NCI-H460 (cell line): ENCODE data around the gene RASGRF2. TPM values are rescaled to one million over a fixed set of nuclear protein-coding genes. Genes with fewer than 3 reads are reported as not detected.
A peak's percentile ranks its signal among the peaks of the same experiment; 100 is the strongest.

ENCODE experiments used
- DNase-seq: peaks from one replicate; pipeline ENCODE4 v3.0.0-alpha.2; 2016; ENCODE audit warnings: low read depth; ENCODE audit errors: extremely low read depth
- total RNA-seq: library from RNA; depleted of rRNA; stranded (reverse); fragments of >200 nt; shearing (Covaris generic); gene quantifications from 2 replicates; pipeline ENCODE4 v1.2.3, GENCODE V29; 2014

The RASGRF2 gene
- total RNA-seq, 1 experiment from 2014 or later, result 0.37 TPM

DNA sequence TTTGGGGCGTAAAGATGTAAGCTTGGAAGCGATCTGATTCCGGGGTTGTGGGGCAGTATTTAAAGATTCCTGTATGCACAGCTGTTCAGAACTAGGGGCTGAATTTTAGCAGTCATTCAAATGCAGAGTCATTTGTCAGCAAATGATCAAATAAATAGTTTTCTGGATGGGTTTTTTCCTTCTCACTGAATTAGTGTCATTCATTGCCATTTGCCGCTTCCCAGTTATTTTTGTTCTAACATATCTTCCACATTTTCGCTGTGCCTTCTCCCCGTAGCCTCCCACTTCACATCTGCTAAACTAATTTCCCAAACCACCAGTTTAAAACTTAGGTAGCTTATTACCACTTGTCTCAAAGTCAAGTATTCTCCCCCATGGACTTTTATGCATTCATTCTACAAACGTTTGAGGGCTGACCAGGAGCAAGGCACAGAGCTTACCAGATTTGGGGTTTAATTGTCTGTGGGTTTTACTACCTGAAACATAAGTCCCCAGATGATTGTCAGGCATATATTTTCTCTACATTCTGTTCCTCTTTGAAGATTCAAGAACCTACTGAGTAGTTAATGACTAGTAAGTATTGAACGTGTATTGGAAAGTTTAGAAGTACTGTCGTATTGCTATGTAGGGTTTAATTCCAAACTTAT, 231.7 kb downstream of the RASGRF2 start:
- DNase-seq, result no peak

DNA sequence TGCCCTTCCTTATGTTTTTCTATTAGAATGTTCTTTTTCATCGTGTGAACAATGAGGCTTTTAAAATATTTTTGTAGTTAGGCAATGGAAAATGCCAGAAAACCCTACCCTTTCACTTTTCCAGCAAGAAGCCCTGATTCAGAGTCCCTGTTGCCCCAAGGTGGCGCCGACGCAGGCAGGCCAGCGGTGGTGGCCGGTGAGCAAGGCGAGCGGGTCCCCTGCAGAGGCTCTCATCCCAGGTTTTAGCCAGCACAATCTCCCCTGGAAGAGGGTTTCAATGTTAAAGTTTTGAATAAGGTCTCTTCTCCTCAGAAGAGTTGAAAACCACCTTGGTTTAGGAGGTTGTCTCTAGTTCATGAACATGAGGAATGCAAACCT, 232.2 kb downstream of the RASGRF2 start:
- no peak for DNase-seq

DNA sequence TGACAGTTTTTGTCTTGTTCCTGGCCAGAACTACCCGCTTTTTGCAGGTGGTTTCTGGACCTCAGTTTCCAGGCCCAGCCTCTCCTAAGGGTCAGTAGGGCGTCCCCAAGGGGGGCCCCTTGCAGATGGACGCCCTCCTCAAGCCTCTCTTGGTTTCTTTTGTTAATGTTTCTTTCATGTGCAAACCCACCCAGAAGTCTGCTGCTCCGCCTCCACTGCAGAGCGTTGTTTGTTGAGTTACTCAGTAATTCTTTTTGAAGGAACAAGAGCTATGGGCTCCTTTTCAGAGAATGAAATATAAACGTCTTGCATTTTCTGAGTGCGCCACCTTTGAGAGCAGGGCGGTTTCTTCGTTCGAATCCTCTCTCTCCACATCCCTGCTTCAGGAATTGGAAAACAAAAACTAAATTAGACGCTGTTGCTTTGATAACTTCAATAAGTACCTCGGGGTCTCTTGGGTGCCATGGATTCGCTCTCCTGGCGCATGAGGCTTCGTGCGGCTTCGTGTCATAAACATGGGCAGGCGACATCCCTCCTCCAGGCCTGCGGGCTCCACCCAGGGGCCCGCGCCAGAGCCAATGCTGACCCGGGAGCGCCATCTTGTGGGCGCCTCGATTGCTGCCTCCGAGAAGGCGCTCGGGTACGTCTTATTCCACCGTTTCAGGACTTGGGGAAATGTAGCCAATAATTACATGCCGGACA, 234.6 kb downstream of the RASGRF2 start:
- peak; percentile 78 for DNase-seq

DNA sequence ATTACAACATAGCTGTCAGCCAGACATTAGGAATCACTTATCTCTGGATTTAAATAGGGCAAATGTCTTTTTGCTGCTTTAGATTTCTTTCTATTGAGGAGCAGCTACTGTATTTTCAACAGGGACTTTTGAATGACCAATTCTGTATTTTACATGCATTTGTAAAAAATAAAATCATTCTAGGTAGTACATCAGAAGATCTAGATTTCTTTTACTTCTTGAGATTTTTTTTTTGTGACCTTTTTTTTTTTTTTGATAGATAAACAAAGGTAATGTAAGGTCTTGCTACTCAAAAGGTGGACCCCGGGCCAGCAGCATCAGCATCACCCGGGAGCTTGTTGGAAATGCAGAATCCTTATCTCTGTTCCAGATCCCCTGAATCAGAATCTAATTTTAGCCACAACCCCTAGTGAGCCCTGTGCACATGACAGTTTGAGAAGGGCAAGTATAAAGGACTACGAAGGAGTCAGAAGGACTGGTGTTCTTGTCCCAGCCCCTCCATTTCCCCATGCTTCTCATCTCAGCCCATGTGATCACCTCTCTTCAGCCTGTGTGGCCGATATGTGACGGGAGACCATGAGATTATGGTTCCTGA, 235.3 kb downstream of the RASGRF2 start:
- DNase-seq, result no peak

DNA sequence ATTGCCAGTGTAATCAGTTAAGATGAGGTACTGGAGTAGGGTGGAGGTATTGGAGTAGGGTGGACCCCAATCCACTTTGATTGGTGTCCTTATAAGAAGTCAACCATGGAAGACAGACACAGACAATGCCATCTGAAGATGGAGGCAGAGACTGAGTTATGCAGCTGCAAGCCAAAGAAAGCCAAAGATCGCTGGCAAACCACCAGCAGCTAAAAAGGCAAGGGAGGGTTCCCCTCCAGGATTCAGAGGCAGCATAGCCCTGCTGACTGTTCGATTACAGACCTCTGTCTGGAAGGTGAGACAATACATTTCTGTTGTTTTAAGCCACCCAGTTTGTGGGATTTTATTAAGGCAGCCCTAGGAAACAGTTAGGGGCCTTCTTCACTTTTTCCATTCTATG, 242.5 kb downstream of the RASGRF2 start:
- DNase-seq, result no peak

DNA sequence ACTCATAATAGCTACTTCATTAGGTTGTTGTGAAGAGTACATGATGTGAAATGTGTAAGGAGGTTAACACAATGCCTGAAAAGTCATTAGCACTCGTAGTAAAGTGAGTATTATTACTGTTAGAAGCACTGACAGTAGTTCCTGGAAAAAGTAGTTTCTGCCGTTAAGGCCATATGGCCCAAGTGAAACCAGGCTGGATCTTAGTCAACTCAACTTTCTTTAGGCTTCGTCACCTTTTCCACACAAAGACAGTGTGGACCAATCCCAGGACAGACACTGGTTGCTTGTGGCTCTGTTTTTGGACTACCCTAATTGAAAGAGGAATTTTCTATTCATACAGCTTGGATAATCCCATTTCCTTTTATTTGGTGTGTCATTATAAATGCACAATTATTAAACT, 243.6 kb downstream of the RASGRF2 start:
- no peak for DNase-seq

DNA sequence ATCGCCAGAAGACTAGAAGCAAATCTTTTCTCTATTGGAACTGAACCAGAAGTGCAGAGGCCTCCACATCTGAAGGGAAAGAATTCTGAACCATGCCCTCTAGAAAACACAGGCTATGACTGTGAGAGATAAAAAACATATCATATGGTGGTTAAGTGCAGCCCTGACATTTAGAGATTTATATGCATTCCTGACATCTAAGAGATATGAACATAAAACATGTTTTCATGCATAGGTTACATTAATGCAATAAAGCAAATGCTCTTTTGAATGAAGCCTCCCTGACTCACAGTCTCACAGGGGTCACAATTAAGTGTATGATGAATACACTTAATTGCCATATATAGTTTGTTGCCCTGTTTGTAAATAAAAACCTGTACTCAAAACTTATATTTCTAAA, 244.0 kb downstream of the RASGRF2 start:
- DNase-seq, result no peak

DNA sequence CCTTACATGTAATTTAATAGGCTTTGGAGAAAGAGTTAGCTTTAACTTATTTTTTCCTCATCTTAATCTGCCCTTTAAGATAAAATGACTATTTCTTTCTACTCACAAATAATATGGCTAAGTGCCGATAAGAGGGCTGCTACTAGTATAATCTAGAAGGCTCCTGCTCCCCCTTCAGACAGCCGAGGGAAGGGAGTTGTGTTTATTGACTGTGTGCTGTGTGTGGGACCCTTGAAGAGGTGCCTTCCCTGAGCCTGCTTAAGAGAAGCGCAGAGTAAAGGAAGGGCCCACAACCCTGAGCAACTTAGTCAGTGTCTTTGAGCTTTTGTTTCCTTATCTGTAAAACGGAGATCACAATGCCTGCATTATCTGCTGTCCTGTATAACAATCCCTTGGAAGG, 244.9 kb downstream of the RASGRF2 start:
- no peak for DNase-seq

DNA sequence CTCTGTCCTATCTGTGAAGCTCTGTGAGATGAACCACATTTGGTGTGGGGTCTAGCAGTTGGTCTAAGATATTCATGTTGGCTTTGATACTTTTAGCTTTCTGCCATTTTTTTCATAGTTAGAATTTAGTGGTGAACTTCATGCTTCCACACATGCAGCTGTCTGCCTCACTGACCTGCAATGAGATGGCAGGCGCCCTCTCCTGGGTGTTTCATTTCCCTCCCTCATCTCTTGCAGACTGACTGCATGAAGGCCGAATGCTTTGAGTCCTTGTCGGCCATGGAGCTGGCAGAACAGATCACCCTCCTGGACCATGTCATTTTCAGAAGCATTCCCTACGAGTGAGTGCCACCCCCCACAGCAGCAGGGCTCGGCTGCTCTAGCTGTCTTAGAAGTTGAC, 246.8 kb downstream of the RASGRF2 start:
- DNase-seq, result peak; percentile 7

DNA sequence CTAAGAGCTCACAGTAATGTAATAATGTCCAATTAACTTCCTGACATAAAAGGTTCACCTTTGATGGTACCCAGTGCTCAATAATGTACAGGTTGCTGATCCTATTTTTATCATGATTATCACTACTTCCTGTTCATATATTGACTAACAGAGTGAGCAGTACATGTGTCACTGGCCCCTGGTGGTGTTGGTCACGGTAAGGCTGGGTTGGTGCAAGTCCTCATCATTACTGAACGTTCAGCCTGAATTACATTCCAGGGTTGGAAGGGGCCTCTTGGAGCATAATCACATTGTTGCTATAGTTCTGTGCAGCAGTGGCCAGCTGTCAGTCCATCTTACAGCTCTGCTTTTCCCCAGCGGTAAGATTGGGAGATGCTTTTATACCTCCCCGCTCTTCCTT, 248.7 kb downstream of the RASGRF2 start:
- no peak for DNase-seq

DNA sequence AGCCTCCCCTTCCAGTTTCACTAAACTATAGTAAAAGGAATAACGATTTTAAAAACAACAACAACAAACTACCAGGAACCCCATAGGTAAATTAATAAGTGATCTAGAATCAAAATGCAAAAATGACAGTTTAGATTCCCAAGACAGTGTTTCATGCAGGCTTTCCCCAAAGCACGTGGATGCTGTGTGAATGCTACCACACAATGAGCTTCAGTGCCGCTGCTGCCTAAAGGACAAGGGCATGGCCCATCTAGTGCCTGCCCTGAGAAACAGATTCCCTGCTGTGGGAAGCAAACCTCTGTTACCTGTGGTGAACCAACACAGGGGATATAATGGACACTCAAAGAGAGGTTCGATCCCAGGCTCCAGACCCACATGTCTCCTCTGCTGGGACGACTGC, 249.2 kb downstream of the RASGRF2 start:
- DNase-seq, result no peak

DNA sequence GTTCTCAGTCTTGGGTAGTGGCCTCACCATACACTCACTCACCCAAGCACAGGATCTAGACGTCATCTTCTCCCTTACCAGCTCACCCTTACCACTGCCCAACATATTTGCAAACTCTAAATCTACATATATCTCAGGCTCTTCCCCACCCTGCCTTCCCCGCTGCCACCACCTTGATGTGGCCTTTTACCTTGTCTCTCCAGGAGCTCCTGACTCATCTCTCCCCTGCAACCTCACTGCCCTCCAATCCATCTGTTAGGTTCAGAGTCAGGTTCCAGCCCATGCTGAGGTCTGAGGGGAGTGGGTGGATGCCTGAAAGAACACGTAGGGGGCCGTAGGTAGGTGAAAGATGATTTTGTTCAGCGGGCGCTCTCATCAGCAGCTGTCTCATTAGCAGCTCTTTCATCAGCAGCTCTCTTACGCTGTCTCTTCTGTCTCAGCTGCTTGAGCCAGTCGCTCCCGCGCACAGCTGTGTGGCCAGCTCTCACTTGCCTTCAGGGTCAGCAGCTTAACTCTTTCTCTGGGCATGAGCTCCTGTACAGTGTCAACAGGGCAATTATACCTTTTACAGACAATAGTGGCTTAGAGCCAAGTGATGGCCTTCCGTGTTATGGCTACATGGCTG, 249.8 kb downstream of the RASGRF2 start:
- no peak for DNase-seq

DNA sequence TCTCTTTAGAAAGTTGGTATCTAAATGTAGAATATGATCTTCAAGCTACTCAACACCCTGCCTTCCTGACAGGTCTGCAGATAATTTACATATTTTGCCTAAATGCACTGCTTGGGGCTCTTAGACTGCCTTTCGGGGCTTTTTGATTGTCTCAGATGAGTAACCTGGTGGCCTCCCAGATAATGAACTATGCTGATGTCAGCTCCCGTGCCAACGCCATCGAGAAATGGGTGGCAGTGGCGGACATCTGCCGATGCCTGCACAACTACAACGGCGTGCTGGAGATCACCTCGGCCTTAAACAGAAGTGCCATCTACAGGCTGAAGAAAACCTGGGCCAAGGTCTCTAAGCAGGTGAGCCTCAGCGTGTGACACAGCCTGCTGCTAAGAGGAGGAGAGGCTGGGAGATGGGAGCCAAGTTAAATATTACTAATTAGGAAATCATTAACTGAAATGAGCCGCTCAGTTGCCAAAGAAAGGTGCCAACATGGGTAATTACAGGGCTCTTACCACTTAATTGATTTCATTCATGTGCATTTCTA, 252.1 kb downstream of the RASGRF2 start:
- no peak for DNase-seq

DNA sequence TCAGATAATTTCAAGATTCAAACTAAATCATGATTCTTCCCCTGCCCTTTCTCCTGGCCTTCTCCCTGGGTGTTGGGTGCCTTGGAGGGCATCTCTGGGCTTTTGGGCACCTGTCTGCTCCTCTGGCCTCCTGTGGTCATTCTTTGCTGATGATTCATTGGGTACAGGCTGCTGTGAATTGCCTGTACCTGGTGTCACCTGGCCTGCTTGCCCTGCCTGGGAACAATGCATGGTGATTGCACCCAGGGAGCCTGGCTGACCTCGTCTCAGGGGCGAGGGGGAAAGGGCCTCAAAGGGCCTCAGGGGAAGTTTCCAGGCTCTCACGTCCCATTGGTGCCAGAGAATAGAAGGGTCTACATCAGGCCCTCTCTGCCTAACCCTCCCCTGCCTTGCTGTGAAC, 252.9 kb downstream of the RASGRF2 start:
- DNase-seq, result no peak

DNA sequence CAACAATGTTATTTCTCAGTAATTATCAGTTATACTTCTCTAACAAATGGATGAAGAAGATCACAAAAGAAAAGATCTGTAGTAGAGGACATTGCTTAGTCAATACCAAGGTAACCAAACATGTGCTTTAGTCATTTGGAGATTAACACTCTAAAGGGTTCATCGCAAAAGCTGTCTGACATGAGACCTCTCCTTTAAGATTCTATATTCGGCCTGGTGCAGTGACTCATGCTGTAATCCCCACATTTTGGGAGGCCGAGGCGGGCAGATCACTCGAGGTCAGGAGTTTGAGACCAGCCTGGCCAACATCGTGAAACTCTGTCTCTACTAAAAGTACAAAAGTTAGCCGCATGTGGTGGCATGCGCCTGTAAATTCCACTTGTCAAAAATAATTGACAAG, 254.7 kb downstream of the RASGRF2 start:
- no peak for DNase-seq

DNA sequence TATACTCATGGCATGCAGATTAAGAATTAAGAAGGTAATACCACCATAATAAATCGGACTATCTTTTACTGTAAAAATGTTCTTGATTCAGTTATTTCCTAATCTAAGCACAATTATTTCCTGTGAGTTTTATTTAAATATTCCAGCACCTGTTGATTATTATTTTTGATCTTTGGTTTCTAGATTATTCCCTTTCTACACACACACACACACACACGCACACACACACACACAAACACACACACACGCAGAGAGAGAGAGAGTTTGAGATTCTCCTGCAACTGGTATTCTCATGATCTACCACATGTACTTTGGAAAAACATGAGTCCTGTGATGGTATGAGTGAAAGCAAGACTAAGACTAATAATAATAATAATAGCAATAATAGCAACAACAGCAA, 256.0 kb downstream of the RASGRF2 start:
- no peak for DNase-seq

DNA sequence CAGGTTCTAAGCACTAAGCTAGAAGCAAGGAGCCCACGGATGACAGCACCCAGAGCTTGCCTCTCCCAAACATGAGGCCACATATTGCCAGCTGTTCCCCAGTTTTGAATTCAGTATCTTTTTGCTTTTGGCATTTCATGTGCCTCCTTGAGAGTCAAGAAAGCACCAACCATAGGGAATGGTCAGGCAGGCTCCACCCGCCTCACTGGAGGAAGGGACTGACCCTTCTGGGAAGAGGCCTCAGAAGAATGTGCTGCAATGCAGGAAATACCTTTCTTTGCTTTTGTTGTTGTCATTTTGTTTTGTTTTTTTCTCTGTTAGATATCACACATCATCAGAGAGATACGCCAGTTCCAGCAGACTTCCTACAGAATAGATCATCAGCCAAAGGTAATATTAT, 259.2 kb downstream of the RASGRF2 start:
- DNase-seq, result no peak

DNA sequence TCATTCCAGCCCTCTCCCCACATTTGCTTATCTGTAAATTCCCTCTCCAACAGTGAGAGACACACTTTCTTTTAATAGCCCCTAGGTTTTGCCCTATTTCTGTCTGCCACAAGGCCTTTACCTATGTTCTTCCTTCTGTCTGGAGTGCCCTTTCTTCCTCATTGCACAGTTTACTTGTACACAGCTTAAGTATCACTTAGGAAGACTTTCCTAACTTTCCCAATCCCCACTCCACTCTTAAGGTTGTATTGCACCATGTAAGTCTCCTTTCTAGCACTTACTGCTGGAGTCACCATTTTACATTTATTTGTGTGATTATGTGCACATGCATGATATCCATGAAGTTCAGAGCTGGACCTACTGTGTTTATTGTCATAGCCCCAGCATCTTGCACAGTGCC, 262.1 kb downstream of the RASGRF2 start:
- DNase-seq, result no peak

DNA sequence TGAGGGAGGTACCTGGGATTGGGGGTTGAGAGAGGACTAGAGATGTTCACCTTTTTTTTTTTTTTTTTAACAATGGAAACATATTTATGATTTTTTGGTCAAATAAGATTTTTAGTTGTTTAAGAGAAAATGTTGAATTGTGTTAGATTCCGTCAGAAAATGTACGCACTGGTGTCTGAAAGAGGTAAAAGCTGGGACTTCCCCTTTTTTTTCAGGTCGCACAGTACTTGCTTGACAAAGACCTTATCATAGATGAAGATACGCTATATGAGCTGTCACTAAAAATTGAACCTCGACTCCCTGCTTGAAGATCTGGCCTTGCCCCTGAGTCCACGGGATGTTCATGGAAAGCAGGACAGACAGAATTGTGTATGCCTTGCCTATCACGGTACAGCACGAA, 265.3 kb downstream of the RASGRF2 start:
- no peak for DNase-seq

DNA sequence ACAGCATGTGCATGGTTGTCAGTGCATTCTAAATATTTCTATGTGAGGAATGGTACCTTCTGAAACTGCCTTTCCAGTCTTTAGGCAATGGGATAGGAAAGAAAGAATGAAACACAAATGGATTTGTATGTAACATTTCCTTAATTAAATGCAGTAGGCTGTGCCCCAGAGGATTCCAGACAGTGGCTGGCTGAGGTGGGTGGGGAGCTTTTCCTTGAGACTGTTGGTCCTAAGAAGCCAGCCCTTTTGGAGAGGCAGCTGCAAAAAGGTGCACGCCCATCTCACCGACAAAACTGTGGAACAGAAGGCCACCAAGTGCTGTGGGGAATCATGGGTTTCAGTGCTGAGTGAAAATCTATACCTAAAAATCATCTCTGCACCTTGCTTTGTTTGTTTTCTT, 266.1 kb downstream of the RASGRF2 start:
- DNase-seq, result no peak

DNA sequence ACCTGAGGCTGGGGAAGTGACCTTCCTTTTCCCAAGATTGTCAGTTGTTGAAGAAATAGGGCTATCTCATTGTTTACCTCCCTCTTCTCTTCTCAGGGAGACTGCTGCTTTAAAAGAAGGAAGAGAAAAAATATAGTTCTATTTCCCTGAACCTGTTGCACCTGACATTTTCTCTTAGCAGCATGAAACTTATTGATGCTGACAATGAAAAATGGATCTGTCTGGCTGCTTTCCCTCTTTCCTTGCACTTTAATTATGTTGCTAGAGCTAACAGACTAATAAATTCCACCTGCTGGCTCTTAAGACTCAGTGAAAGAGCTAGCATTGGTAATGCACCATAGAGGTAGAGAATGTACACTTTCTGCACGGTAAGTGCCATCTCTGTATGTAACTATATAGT, 266.8 kb downstream of the RASGRF2 start:
- no peak for DNase-seq

DNA sequence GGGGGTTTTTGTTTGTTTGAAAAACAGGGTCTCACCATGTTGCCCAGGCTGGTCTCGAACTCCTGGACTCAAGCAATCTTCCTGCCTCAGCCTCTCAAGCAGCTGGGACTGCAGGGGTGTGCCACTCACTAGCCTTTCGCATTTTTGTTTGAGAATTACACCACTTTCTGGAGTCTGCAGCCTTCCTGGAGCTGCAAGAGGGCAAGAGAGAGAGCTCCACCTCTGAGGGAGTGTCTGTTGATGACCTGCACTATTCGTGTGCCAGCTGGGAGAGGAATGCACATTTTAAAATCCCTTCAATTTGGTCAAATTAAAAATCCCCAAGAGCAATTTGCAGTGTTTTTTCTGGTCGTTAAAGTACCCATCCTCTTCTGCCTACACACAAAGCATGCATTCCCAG, 267.9 kb downstream of the RASGRF2 start:
- DNase-seq, result no peak
